ENCODE measurements around the gene DPP10.

The DPP10 gene

DNA sequence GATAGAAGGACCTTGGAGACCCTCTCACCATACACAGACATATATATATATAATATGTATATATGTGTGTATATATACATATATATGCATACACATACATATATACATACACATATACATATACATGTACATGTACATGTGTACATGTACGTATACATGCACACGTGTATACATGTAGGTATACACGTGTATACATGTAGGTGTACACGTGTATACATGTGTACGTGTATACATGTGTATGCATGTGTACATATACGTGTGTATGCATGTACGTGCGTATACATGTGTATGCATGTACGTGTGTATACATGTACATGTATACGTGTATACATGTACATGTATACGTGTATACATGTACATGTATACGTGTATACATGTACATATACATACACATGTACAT, 54.5 kb downstream of the DPP10 start:
- Histone ChIP-seq H2AFZ (ENCODE audit: insufficient read depth, low read length, poor library complexity) (no peak overlapping the region), H3K4me1 (ENCODE audit: control insufficient read depth in 1 of 2, insufficient read depth in 2 of 2, low read length in 2 of 2) (no peaks in the 10 kb centered on the region), H3K79me2 (ENCODE audit: control insufficient read depth, insufficient read depth, low read length, poor library complexity) (no peaks in the 10 kb centered on the region), H3K18ac (ENCODE audit: low read length) (no peak overlapping the region), H2BK12ac (ENCODE audit: low read length) (no peak overlapping the region), H3K27me3 (ENCODE audit: insufficient read depth, low read length) (no peaks in the 10 kb centered on the region), H3K23ac (ENCODE audit: low read length) (no peak overlapping the region), H4K91ac (ENCODE audit: low read depth, low read length) (no peak overlapping the region), H3K9ac (ENCODE audit: low read length) (no peak overlapping the region), H3K4me3 (ENCODE audit: low read depth, low read length) (no peak overlapping the region), H2BK5ac (ENCODE audit: low read depth, low read length, poor library complexity) (no peak overlapping the region), H4K8ac (ENCODE audit: low read depth, low read length) (no peak overlapping the region), H3K79me1 (ENCODE audit: low read length) (no peaks in the 10 kb centered on the region), H2BK120ac (ENCODE audit: insufficient read depth, low read length, poor library complexity) (no peak overlapping the region), H3K9me3 (ENCODE audit: insufficient read depth, low read depth, low read length) (no peaks in the 10 kb centered on the region), H2AK5ac (ENCODE audit: low read length) (no peak overlapping the region), H3K27ac (ENCODE audit: low read depth, low read length) (no peak overlapping the region), H3K4ac (ENCODE audit: low read depth, low read length) (no peak overlapping the region), H3K36me3 (ENCODE audit: control insufficient read depth in 1 of 2, insufficient read depth in 2 of 2, low read length in 2 of 2) (no peaks in the 10 kb centered on the region), H3K14ac (ENCODE audit: low read length) (no peak overlapping the region), H4K12ac (ENCODE audit: low read depth, low read length) (no peak overlapping the region), H3K4me2 (ENCODE audit: low read length) (no peak overlapping the region)
- no peak for DNase-seq
- no CpG with 5 or more reads among the region's 12 CpGs for WGBS (ENCODE audit: extremely low coverage, insufficient coverage, insufficient read length)

DNA sequence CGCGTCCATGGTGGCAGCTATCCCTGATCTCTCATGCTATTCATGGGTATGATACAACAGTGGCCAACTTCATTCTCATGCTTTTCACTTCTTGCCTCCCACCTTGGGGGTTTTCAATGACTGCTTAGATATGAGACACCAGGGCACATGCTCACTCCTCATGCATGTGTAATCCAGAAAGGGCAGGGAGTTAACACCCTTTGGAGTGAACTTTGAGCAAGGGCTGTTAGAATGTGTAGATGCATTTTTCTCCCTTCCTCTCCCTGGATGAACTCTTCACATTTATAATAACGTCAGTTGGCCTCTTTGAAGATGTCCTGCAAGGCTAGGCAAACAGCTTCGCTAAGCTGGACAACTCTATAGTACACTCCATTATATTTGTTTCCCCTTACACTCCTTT, 56.7 kb downstream of the DPP10 start:
- H4K91ac ChIP-seq (ENCODE audit: low read depth, low read length): no peak overlapping the region
- no peak overlapping the region for H2BK5ac ChIP-seq (ENCODE audit: low read depth, low read length, poor library complexity)
- no peaks in the 10 kb centered on the region for H3K79me1 ChIP-seq (ENCODE audit: low read length)
- no peak overlapping the region for H3K4me2 ChIP-seq (ENCODE audit: low read length)
- no peak overlapping the region for H3K18ac ChIP-seq (ENCODE audit: low read length)
- peak overlapping the region; percentile 43 for H3K9ac ChIP-seq (ENCODE audit: low read length)
- no peak overlapping the region for H2BK120ac ChIP-seq (ENCODE audit: insufficient read depth, low read length, poor library complexity)
- peaks cover 3% of the 10 kb centered on the region for H3K27me3 ChIP-seq (ENCODE audit: insufficient read depth, low read length)
- no peaks in the 10 kb centered on the region for H3K4me1 ChIP-seq (ENCODE audit: control insufficient read depth in 1 of 2, insufficient read depth in 2 of 2, low read length in 2 of 2)
- no peaks in the 10 kb centered on the region for H3K36me3 ChIP-seq (ENCODE audit: control insufficient read depth in 1 of 2, insufficient read depth in 2 of 2, low read length in 2 of 2)
- no peak overlapping the region for H3K4me3 ChIP-seq (ENCODE audit: low read depth, low read length)
- H3K23ac ChIP-seq (ENCODE audit: low read length): no peak overlapping the region
- no peak for DNase-seq
- H3K27ac ChIP-seq (ENCODE audit: low read depth, low read length): no peak overlapping the region
- H3K14ac ChIP-seq (ENCODE audit: low read length): no peak overlapping the region
- no peak overlapping the region for H2BK12ac ChIP-seq (ENCODE audit: low read length)
- no peaks in the 10 kb centered on the region for H3K9me3 ChIP-seq (ENCODE audit: insufficient read depth, low read depth, low read length)
- H2AFZ ChIP-seq (ENCODE audit: insufficient read depth, low read length, poor library complexity): no peak overlapping the region
- H2AK5ac ChIP-seq (ENCODE audit: low read length): no peak overlapping the region
- no CpG with 5 or more reads among the region's 4 CpGs for WGBS (ENCODE audit: extremely low coverage, insufficient coverage, insufficient read length)
- H3K4ac ChIP-seq (ENCODE audit: low read depth, low read length): no peak overlapping the region
- H4K12ac ChIP-seq (ENCODE audit: low read depth, low read length): no peak overlapping the region
- no peak overlapping the region for H4K8ac ChIP-seq (ENCODE audit: low read depth, low read length)
- no peaks in the 10 kb centered on the region for H3K79me2 ChIP-seq (ENCODE audit: control insufficient read depth, insufficient read depth, low read length, poor library complexity)

DNA sequence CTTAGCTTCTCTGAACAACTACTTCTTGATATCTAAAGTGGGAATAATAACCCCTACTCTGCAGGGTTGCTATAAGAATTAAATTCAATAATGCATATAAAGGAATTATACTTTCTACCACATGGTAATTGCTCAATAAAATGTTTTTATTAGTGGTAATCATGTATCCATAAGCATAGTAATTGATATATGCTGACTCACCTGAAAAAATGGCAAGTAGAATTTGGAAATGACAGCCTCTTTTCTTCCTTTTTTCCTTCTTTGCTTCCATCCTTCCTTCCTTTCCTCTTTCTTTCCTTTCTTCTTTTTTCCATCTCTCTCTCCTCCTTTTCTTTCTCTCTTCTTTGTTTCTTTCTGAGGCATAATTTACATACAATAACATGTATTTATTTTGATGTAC, 65.3 kb downstream of the DPP10 start:
- H3K36me3 ChIP-seq (ENCODE audit: control insufficient read depth in 1 of 2, insufficient read depth in 2 of 2, low read length in 2 of 2): no peaks in the 10 kb centered on the region
- no peak overlapping the region for H3K4me3 ChIP-seq (ENCODE audit: low read depth, low read length)
- H3K9me3 ChIP-seq (ENCODE audit: insufficient read depth, low read depth, low read length): peaks cover 2% of the 10 kb centered on the region
- H3K18ac ChIP-seq (ENCODE audit: low read length): no peak overlapping the region
- no peaks in the 10 kb centered on the region for H3K4me1 ChIP-seq (ENCODE audit: control insufficient read depth in 1 of 2, insufficient read depth in 2 of 2, low read length in 2 of 2)
- no peaks in the 10 kb centered on the region for H3K79me1 ChIP-seq (ENCODE audit: low read length)
- H3K23ac ChIP-seq (ENCODE audit: low read length): no peak overlapping the region
- H2AK5ac ChIP-seq (ENCODE audit: low read length): no peak overlapping the region
- no peak overlapping the region for H3K9ac ChIP-seq (ENCODE audit: low read length)
- H3K27ac ChIP-seq (ENCODE audit: low read depth, low read length): no peak overlapping the region
- no peaks in the 10 kb centered on the region for H3K79me2 ChIP-seq (ENCODE audit: control insufficient read depth, insufficient read depth, low read length, poor library complexity)
- H4K91ac ChIP-seq (ENCODE audit: low read depth, low read length): no peak overlapping the region
- no peak overlapping the region for H4K8ac ChIP-seq (ENCODE audit: low read depth, low read length)
- H2AFZ ChIP-seq (ENCODE audit: insufficient read depth, low read length, poor library complexity): no peak overlapping the region
- H3K27me3 ChIP-seq (ENCODE audit: insufficient read depth, low read length): peaks cover 3% of the 10 kb centered on the region
- H2BK5ac ChIP-seq (ENCODE audit: low read depth, low read length, poor library complexity): no peak overlapping the region
- H4K12ac ChIP-seq (ENCODE audit: low read depth, low read length): no peak overlapping the region
- H3K4ac ChIP-seq (ENCODE audit: low read depth, low read length): no peak overlapping the region
- no peak overlapping the region for H3K14ac ChIP-seq (ENCODE audit: low read length)
- H2BK12ac ChIP-seq (ENCODE audit: low read length): no peak overlapping the region
- no peak for DNase-seq
- no peak overlapping the region for H2BK120ac ChIP-seq (ENCODE audit: insufficient read depth, low read length, poor library complexity)
- H3K4me2 ChIP-seq (ENCODE audit: low read length): no peak overlapping the region

GRCh38 chr2:114515882-114516281, 73.4 kb downstream of the DPP10 start:
- H3K4me3 ChIP-seq (ENCODE audit: low read depth, low read length): no peak overlapping the region
- H3K4me1 ChIP-seq (ENCODE audit: control insufficient read depth in 1 of 2, insufficient read depth in 2 of 2, low read length in 2 of 2): no peaks in the 10 kb centered on the region
- no peaks in the 10 kb centered on the region for H3K36me3 ChIP-seq (ENCODE audit: control insufficient read depth in 1 of 2, insufficient read depth in 2 of 2, low read length in 2 of 2)
- no peak overlapping the region for H3K23ac ChIP-seq (ENCODE audit: low read length)
- no peak overlapping the region for H2BK12ac ChIP-seq (ENCODE audit: low read length)
- H3K14ac ChIP-seq (ENCODE audit: low read length): no peak overlapping the region
- H4K8ac ChIP-seq (ENCODE audit: low read depth, low read length): no peak overlapping the region
- H3K27ac ChIP-seq (ENCODE audit: low read depth, low read length): no peak overlapping the region
- no peak overlapping the region for H2BK5ac ChIP-seq (ENCODE audit: low read depth, low read length, poor library complexity)
- H3K9me3 ChIP-seq (ENCODE audit: insufficient read depth, low read depth, low read length): no peaks in the 10 kb centered on the region
- no peak overlapping the region for H4K91ac ChIP-seq (ENCODE audit: low read depth, low read length)
- no peak overlapping the region for H2AFZ ChIP-seq (ENCODE audit: insufficient read depth, low read length, poor library complexity)
- H3K4ac ChIP-seq (ENCODE audit: low read depth, low read length): no peak overlapping the region
- H3K79me1 ChIP-seq (ENCODE audit: low read length): no peaks in the 10 kb centered on the region
- no peak overlapping the region for H4K12ac ChIP-seq (ENCODE audit: low read depth, low read length)
- H3K27me3 ChIP-seq (ENCODE audit: insufficient read depth, low read length): no peaks in the 10 kb centered on the region
- H2BK120ac ChIP-seq (ENCODE audit: insufficient read depth, low read length, poor library complexity): no peak overlapping the region
- no peaks in the 10 kb centered on the region for H3K79me2 ChIP-seq (ENCODE audit: control insufficient read depth, insufficient read depth, low read length, poor library complexity)
- DNase-seq: no peak
- no peak overlapping the region for H2AK5ac ChIP-seq (ENCODE audit: low read length)
- no peak overlapping the region for H3K18ac ChIP-seq (ENCODE audit: low read length)
- H3K9ac ChIP-seq (ENCODE audit: low read length): no peak overlapping the region
- H3K4me2 ChIP-seq (ENCODE audit: low read length): no peak overlapping the region
- WGBS (ENCODE audit: extremely low coverage, insufficient coverage, insufficient read length): no CpG with 5 or more reads among the region's 3 CpGs

DNA sequence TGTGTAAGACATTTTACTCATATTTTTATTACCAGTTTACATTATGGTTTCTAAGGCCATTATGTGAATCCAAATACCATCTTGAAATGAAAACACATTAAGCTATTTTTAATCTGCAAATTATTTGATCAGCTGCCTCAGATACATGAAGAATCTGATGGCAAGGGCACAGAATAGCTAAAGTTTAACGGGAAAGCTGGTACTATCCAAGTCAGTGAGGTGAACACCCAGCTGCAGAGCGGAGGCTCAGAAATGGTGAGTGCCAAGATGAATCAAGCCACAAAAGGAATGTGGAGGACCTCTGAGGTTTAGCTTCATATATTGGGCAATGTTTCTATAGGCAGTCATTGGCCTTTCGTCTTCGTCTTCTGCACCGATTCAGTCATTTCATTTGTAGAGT, 75.1 kb downstream of the DPP10 start:
- Histone ChIP-seq H2BK12ac (ENCODE audit: low read length) (no peak overlapping the region), H3K36me3 (ENCODE audit: control insufficient read depth in 1 of 2, insufficient read depth in 2 of 2, low read length in 2 of 2) (no peaks in the 10 kb centered on the region), H3K9ac (ENCODE audit: low read length) (no peak overlapping the region), H4K91ac (ENCODE audit: low read depth, low read length) (no peak overlapping the region), H3K4ac (ENCODE audit: low read depth, low read length) (no peak overlapping the region), H3K23ac (ENCODE audit: low read length) (no peak overlapping the region), H3K4me3 (ENCODE audit: low read depth, low read length) (no peak overlapping the region), H2AK5ac (ENCODE audit: low read length) (no peak overlapping the region), H2AFZ (ENCODE audit: insufficient read depth, low read length, poor library complexity) (no peak overlapping the region), H3K4me2 (ENCODE audit: low read length) (no peak overlapping the region), H3K79me1 (ENCODE audit: low read length) (no peaks in the 10 kb centered on the region), H3K14ac (ENCODE audit: low read length) (no peak overlapping the region), H2BK5ac (ENCODE audit: low read depth, low read length, poor library complexity) (no peak overlapping the region), H3K79me2 (ENCODE audit: control insufficient read depth, insufficient read depth, low read length, poor library complexity) (no peaks in the 10 kb centered on the region), H3K18ac (ENCODE audit: low read length) (no peak overlapping the region), H3K9me3 (ENCODE audit: insufficient read depth, low read depth, low read length) (no peaks in the 10 kb centered on the region), H2BK120ac (ENCODE audit: insufficient read depth, low read length, poor library complexity) (no peak overlapping the region), H4K12ac (ENCODE audit: low read depth, low read length) (no peak overlapping the region), H3K4me1 (ENCODE audit: control insufficient read depth in 1 of 2, insufficient read depth in 2 of 2, low read length in 2 of 2) (no peaks in the 10 kb centered on the region), H3K27me3 (ENCODE audit: insufficient read depth, low read length) (no peaks in the 10 kb centered on the region), H3K27ac (ENCODE audit: low read depth, low read length) (no peak overlapping the region), H4K8ac (ENCODE audit: low read depth, low read length) (no peak overlapping the region)
- WGBS (ENCODE audit: extremely low coverage, insufficient coverage, insufficient read length): no CpG with 5 or more reads among the region's 5 CpGs
- DNase-seq: no peak
